GM18861 (cell line): ENCODE measurements around the gene ZNF414.

ENCODE experiments used
- ATAC-seq: cut with Tn5 transposase; IDR thresholded peaks from one replicate; pipeline ENCODE4 v1.9.1; 2021; ENCODE audit not compliant: unreplicated experiment

ZNF414 gene

GRCh38 chr19:8468761-8469373 is 45.1 kb downstream of the ZNF414 start:
- no peak for ATAC-seq

GRCh38 chr19:8468124-8468523 is 45.8 kb downstream of the ZNF414 start:
- no peak for ATAC-seq

GRCh38 chr19:8466018-8466417 is 47.9 kb downstream of the ZNF414 start:
- no peak for ATAC-seq

GRCh38 chr19:8463365-8463764 is 50.6 kb downstream of the ZNF414 start:
- ATAC-seq, result no peak

- no peak for ATAC-seq
These were observed 51.4 kb downstream of the ZNF414 start for GRCh38 chr19:8462571-8462970.

- no peak for ATAC-seq
These were observed 52.1 kb downstream of the ZNF414 start for GRCh38 chr19:8461891-8462290.

GRCh38 chr19:8461376-8461775 is 52.6 kb downstream of the ZNF414 start:
- ATAC-seq, result no peak

- ATAC-seq, result no peak
These were observed 53.3 kb downstream of the ZNF414 start for GRCh38 chr19:8460516-8461298.
